SK-N-SH (cell line): ENCODE measurements around the gene PCSK6.

Experiments
- EZH2phosphoT487 ChIP-seq: fragments of 200-600 bp; sonication (generic); IDR thresholded peaks from 2 replicates; pipeline ENCODE4 v1.6.1; 2017; ENCODE audit warnings: low read depth, mixed run types, mild to moderate bottlenecking, antibody characterized with exemption, moderate library complexity, borderline replicate concordance
- FOXM1 ChIP-seq: IDR thresholded peaks from 2 replicates; pipeline ENCODE4 v1.4.0; 2012; ENCODE audit warnings: low read depth, mild to moderate bottlenecking
- GABPA ChIP-seq: IDR thresholded peaks from 2 replicates; pipeline ENCODE4 v1.4.0; 2012; ENCODE audit warnings: low read depth, mild to moderate bottlenecking

DNA sequence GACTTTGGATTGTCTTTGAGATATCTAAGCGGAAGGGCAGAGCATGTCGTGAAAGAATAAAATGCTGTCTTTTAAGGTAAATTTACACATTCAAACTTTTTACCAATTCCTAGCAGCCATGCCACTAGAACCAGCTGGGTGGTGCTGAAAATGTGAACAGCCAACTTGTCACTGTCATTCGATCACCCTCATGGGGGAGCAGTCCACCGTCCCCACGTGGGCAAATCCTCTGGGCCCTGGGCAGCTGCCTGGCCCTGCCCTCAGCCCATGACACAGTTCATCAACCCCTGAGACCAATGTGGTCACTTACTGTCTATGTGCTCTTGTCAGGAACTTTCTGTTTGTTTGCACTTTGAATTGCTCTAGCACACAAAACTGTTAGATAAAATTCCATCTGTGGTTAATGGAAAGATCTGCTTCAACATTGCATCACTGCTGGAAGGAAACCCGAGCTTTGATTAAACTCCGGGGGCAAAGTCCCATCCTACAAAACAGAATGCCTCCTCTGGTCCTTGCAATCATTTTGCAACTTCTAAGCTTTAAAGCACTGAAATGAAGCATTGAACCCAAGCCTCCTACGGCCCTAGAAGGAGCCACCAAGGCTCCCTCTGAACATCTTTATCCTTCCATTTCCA lies 50.1 kb downstream of the PCSK6 start:
- no peak for TF ChIP-seq FOXM1
- TF ChIP-seq GABPA, result no peak
- TF ChIP-seq EZH2phosphoT487, result no peak
